Central memory CD4-positive, alpha-beta T cell (primary cell): ENCODE data around the gene DZANK1.
A peak's percentile ranks its signal among the peaks of the same experiment; 100 is the strongest.
"Not testable (repeated sequence)": the region's sequence is repeated elsewhere in the genome, so short reads cannot be mapped to it uniquely, and the experiment has no call there.

Experiments
- DNase-seq: peaks from one replicate; pipeline ENCODE4 v3.0.0; 2022
- total RNA-seq, 3 experiments: gene quantifications; one replicate each; lab custom pipeline; 2026; lab: John Stamatoyannopoulos, UW

Gene DZANK1
- 3.8 to 6.6 (median 5.1) reads per million in 3 experiments for total RNA-seq

DNA sequence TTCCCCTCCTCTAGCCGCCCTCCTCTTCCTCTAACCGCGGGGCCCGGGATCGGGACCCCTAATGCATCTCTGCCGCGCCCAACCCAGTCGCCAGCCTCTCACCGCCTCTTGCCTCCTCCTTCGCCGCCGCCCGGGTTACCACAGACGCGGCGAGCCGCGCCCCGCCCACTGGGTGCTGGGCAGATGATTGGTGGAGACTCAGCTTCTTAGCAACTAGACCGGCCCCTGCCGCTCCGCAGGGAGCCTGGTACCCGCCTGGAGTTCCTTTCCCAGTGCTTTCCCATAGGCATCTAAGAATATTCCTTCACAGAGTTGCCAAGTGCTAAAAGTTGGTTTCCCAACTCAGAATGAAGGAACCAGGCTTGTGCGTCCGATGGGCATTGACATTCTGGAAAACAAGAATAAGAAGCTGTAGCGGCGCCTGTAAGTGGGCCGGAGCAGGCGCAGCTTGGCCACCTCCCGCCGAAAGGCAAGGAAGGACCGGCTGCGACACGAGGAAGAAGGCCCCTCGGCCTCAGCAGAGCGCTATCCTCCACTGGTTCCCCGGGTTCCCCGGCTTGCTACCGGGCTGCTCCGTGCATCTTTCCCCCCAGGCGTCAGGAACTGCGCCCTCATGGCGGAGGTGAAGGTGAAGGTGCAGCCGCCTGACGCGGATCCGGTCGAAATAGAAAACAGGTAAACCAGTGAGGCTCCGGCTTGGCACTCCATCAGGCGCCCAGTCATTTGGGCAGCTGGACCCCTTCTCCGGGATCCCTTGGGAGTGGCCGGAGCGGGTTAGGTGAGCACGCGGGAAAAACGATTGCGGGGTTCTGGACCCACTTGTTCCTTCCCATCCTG lies at the start of gene DZANK1, which contains the start of gene POLR3F:
Gene DZANK1 (minus strand): TSS at position 137 of the 837 bp plus-strand sequence. CDS start 1,672 bp downstream, outside the sequence.
Gene POLR3F (plus strand): TSS at position 497 of the 837 bp plus-strand sequence. CDS start 117 bp downstream, at position 614.
- peak; percentile 91 for DNase-seq

- no peak for DNase-seq
These were observed 49.1 kb upstream of the DZANK1 start for GRCh38 chr20:18515973-18516372.

- DNase-seq: no peak
These were observed 47.3 kb upstream of the DZANK1 start for GRCh38 chr20:18514127-18514526.

- no peak for DNase-seq
These were observed 46.4 kb upstream of the DZANK1 start for GRCh38 chr20:18513208-18513607.

- no peak for DNase-seq
These were observed 44.7 kb upstream of the DZANK1 start for GRCh38 chr20:18511571-18511970.

GRCh38 chr20:18507218-18508191 lies 40.7 kb upstream of the DZANK1 start, which contains the start of gene SEC23B:
TSS of gene SEC23B (plus strand) at chr20:18507940. CDS start at chr20:18510836, 2,896 bp downstream.
- peak; percentile 100 for DNase-seq

DNA sequence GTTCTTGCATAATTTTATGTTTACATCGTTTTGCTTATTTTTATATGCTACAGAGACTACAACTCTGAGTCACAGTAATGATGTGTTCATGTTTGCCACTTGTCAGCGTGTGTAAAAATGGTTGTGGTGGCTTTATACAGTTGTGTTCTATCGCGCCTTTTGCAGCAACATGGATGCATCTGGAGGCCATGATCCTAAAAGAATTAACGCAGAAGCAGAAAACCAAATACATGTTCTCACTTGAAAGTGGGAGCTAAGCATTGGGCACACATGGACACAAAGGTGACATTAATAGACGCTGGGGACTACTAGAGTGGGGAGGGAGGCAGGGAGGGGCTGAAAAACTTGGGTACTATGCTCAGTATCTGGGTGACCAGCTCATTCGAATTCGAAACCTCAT lies 39.9 kb upstream of the DZANK1 start:
- no peak for DNase-seq

DNA sequence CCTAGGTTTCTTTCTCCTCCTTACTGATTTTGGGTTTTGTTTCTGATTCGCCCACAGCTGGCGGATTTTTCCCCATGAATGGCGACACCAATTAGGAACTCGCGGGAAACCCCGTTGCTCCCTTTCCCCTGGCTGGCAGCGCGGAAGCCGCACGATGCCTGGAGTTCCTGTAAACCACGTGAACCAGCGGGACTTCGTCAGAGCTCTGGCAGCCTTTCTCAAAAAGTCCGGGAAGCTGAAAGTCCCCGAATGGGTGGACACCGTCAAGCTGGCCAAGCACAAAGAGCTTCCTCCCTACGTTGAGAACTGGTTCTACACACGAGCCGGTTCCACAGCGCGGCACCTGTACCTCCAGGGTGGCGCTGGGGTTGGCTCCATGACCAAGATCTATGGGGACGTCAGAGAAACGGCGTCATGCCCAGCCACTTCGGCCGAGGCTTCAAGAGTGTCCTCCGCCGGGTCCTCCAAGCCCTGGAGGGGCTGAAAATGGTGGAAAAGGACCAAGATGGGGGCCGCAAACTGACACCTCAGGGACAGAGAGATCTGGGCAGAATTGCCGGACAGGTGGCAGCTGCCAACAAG lies 37.7 kb upstream of the DZANK1 start:
- no peak for DNase-seq

- DNase-seq: not testable (repeated sequence)
These were observed 34.8 kb upstream of the DZANK1 start for GRCh38 chr20:18501672-18502071.

DNA sequence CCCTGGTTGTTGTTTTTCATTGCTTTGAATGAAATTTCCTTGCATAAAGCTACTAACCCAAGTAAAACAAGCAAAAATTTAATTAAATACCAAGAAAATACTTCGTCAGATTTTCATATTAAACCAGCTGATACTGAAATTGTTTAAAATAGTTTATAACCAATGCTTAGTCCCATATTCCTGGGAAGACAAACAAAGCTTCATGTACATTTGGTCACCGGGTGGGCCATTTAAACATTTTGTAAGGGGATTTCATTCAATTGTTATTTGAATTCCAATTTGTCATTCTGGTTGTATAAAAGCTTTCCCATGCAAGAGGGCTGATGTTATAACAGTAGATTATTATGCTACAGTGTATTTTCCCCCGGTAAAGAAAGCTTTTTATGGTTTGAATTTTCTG lies 30.8 kb upstream of the DZANK1 start:
- no peak for DNase-seq

DNA sequence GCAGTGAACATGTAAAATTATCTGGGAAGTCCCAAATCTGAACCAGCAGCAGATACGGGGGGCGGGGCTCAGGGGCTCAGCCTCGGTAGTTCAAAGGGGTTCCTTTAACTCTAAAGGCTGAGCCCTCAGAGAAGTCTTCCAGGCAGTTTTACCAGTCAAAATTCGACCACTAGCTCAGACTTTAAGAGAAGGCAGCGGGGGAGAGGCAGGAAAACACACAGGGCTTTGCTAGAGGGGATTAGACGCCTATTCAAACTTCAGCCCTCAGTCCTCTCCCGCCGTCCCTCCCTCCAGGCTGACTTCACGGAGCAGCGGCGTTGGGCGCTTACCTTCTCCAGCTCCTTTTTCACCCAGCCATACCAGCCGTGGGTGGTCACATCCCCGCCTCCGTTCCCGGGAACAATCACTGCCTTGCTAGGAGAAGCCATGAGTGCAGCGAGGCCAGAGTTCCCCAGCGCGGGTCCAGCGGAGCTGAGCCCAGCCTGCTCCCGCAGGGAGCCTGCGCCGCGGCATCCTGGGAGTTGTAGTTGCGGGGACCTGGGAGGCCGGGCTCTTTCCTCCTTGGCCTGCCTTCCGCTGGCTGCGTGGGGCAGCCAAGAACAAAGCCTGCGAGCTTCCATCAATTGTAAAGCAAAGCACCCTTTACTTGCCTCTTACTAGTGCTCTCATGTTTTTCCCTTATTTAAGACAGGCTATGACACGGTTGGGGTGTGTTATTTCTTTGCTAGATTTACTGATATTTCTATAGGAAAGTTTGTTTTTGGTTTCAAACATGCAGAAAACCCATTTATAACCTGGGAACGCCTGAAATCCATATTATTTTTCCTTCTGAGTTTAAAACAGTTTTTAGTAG lies 30.1 kb upstream of the DZANK1 start, which contains the start of gene RBBP9:
Gene RBBP9 (minus strand): TSS at position 486 of the 853 bp plus-strand sequence. CDS start 58 bp downstream, at position 428.
- DNase-seq: peak; percentile 66

DNA sequence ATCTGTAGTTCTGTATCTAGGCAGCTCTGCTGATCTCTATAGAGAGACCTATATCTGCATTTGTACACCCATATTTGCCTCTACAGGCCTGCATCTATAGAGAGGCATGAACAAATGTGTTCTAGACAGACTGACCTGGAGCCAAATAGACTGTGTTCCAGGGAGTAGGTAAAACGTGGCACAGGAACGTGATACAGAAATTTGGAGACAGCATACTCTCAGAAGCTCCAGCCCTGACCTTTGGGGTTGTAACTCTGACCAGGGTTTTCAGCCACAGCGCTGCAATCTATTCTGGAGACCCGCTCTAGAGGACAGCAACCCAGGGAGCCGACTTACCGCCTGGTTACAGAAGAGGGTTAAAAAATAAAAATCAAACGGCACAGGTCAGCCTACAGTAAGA lies 29.2 kb upstream of the DZANK1 start:
- DNase-seq: no peak

GRCh38 chr20:18488301-18488700 lies 21.5 kb upstream of the DZANK1 start:
- no peak for DNase-seq

- no peak for DNase-seq
These were observed 14.8 kb upstream of the DZANK1 start for GRCh38 chr20:18481596-18481995.

DNA sequence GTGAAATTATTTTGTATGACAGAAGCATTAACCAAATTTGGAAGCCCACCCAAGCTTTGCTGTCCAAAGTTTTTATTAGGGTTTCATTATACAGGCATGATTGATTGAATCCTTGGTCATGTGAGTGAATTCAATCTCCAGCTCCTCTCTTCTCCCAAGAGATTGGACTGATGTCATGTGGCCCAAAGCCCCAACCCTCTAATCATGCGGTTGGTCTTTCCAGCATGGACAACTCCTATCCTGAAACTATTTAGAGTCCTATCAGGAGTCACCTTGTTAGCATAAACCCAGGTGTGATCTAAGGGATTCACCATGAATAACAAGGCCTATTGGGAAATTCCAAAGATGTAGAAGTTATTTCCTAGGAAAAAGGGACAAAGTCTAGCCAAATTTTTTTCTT lies 11.0 kb upstream of the DZANK1 start:
- DNase-seq: no peak

DNA sequence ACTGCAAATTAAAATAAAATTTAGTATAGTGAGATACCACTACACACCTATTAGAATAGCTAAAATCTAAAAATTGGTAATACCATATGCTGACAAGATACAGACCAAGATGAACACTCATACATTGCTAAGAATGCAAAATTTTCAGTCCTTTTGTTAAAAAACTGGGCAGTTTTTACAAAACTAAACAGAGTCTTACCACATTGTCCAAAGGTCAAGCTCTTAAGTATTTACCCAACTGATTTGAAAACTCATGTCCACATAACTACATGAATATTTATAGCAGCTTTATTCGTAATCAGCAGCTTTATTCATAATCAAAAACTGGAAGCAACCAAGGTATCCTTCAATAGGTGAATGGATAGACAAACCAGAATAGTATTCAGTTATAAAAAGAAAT lies 10.4 kb upstream of the DZANK1 start:
- DNase-seq: no peak

- no peak for DNase-seq
These were observed 296 bp downstream of the DZANK1 start for GRCh38 chr20:18466574-18466893.

DNA sequence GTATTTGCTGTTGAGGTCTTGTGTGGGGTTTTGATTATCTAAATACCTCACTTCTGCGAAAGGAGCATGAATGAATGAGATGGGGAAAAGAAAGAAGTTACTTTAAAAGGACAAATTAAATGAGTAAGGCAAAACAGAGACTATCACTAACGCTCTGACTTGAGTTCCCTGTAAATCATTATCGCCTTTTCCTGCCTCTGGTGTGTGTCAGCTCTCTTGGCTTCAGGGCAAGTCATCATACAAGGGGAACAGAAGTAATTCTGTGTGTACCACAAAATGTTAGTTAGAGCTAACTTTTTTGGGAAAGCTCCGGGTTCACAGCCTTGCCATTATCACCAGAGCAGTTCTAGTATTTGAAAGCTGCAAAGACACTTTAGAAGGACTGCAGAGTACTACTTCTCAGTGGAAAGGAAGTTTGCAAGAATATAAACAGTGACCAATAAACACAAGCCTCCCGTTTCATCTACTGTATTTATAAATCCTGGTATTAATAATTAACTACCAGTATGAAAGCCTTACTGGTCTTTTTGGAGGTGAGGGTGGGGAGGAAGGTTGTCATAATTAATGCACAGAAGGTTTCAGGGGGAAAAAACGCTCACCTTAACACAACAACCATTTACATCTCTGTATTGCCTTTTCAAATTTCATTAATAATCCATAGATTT lies 1.2 kb downstream of the DZANK1 start:
- no peak for DNase-seq

- DNase-seq: no peak
These were observed 10.2 kb downstream of the DZANK1 start for GRCh38 chr20:18456600-18456999.

- DNase-seq: no peak
These were observed 22.9 kb downstream of the DZANK1 start for GRCh38 chr20:18443886-18444285.

- DNase-seq: no peak
These were observed 26.4 kb downstream of the DZANK1 start for GRCh38 chr20:18440403-18440802.
